ENCODE results near the gene RPE65.

The RPE65 gene

GRCh38 chr1:68454534-68454933 is 4.8 kb upstream of the RPE65 start:
- TF ChIP-seq CTCF (IDR thresholded peaks at IDR 0.05; ENCODE audit: low read depth, low read length, missing control alignments), result peak; percentile 23
- H3K4me3 ChIP-seq (ENCODE audit: low read depth, low read length), result no peak overlapping the region
- DNase-seq (ENCODE audit: low read depth), result no peak

- no peak for TF ChIP-seq CTCF (IDR thresholded peaks at IDR 0.05; ENCODE audit: low read depth, low read length, missing control alignments)
- no peak overlapping the region for H3K4me3 ChIP-seq (ENCODE audit: low read depth, low read length)
- no peak for DNase-seq (ENCODE audit: low read depth)
Observed at GRCh38 chr1:68453060-68453670, 3.4 kb upstream of the RPE65 start.

- no peak for TF ChIP-seq CTCF (IDR thresholded peaks at IDR 0.05; ENCODE audit: low read depth, low read length, missing control alignments)
- H3K4me3 ChIP-seq (ENCODE audit: low read depth, low read length), result no peak overlapping the region
- no peak for DNase-seq (ENCODE audit: low read depth)
Observed at GRCh38 chr1:68448365-68448764, 1.4 kb downstream of the RPE65 start.

- no peak for TF ChIP-seq CTCF (IDR thresholded peaks at IDR 0.05; ENCODE audit: low read depth, low read length, missing control alignments)
- DNase-seq (ENCODE audit: low read depth), result no peak
- H3K4me3 ChIP-seq (ENCODE audit: low read depth, low read length), result no peak overlapping the region
Observed at GRCh38 chr1:68445709-68446108, 4.0 kb downstream of the RPE65 start.

GRCh38 chr1:68442822-68443556 is 6.8 kb downstream of the RPE65 start:
- peak; percentile 19 for DNase-seq (ENCODE audit: low read depth)
- peak; percentile 69 for TF ChIP-seq CTCF (IDR thresholded peaks at IDR 0.05; ENCODE audit: low read depth, low read length, missing control alignments)
- H3K4me3 ChIP-seq (ENCODE audit: low read depth, low read length), result no peak overlapping the region

GRCh38 chr1:68442006-68442405 is 7.7 kb downstream of the RPE65 start:
- no peak for DNase-seq (ENCODE audit: low read depth)
- no peak overlapping the region for H3K4me3 ChIP-seq (ENCODE audit: low read depth, low read length)

More at GRCh38 chr1:68442006-68442405, 7.7 kb downstream of the RPE65 start:
- TF ChIP-seq CTCF (IDR thresholded peaks at IDR 0.05; ENCODE audit: low read depth, low read length, missing control alignments), result no peak
